Measurements from ENCODE around the gene RNASEH2A.

The RNASEH2A gene

DNA sequence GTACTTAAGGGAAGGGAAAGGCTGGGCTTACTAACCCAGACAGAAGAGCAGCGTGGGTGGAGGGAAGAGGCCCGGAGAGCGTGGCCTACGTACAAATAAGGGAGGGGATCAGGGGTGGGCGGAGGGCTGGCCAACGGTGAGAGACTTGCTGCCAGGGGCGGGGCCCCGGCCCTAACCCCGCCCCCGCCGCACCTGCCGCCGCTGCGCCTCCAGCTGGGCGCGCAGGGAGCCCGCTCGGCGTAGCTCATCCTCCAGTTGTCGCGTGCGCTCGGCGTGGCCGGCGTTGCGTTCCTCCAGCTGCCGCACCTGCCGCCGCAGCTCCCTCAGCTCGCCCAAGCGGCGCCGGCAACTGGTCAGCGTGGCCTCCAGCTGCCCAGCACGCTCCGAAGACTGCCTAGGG is 36.7 kb upstream of the RNASEH2A start:
- Histone ChIP-seq H3K36me3 (replicated peaks; ENCODE audit: low read depth, low read length) (peaks cover 3% of the 10 kb centered on the region), H3K27ac (ENCODE audit: low read length) (no peak overlapping the region), H2AFZ (ENCODE audit: low read depth, low read length) (no peak overlapping the region), H3K27me3 (ENCODE audit: low read depth, low read length) (no peaks in the 10 kb centered on the region), H3K9me3 (ENCODE audit: insufficient read depth, low read length) (no peaks in the 10 kb centered on the region), H3K4me2 (ENCODE audit: low read length) (no peak overlapping the region), H3K4me3 (ENCODE audit: low read length) (no peak overlapping the region), H4K20me1 (ENCODE audit: insufficient read depth, low read length) (no peaks in the 10 kb centered on the region), H3K9ac (ENCODE audit: low read length) (no peak overlapping the region), H3K79me2 (ENCODE audit: low read length) (no peaks in the 10 kb centered on the region), H3K4me1 (ENCODE audit: low read length) (peaks cover 4% of the 10 kb centered on the region; the same call in 1 of the 2 replicates)
- no peak for TF ChIP-seq EZH2phosphoT487 (IDR thresholded peaks at IDR 0.05; ENCODE audit: low read depth)
- TF ChIP-seq, protein P1, sequence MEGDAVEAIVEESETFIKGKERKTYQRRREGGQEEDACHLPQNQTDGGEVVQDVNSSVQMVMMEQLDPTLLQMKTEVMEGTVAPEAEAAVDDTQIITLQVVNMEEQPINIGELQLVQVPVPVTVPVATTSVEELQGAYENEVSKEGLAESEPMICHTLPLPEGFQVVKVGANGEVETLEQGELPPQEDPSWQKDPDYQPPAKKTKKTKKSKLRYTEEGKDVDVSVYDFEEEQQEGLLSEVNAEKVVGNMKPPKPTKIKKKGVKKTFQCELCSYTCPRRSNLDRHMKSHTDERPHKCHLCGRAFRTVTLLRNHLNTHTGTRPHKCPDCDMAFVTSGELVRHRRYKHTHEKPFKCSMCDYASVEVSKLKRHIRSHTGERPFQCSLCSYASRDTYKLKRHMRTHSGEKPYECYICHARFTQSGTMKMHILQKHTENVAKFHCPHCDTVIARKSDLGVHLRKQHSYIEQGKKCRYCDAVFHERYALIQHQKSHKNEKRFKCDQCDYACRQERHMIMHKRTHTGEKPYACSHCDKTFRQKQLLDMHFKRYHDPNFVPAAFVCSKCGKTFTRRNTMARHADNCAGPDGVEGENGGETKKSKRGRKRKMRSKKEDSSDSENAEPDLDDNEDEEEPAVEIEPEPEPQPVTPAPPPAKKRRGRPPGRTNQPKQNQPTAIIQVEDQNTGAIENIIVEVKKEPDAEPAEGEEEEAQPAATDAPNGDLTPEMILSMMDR (IDR thresholded peaks at IDR 0.05; ENCODE audit: low read depth, low read length), result no peak

DNA sequence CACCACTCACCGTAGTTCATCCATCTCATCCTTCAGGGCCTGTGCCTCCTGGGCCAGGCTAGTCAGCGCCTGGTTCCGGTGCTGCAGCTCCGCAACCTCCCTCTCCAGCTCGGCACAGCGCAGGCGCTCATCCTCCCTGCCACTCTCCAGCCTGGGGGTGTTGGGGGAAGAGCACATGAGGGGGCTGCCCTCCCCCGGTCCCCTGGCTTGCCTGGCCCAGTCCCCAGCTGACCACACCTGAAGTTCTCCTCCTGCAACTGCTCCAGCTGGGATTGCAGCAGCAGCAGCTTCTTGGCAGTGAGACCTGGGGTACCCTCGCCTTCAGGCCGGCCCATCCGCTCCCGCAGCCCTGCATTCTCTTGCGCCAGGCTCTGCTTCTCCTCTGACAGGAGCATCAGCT is 35.5 kb upstream of the RNASEH2A start:
- no peak overlapping the region for H2AFZ ChIP-seq (ENCODE audit: low read depth, low read length)

GRCh38 chr19:12772323-12772722 is 34.1 kb upstream of the RNASEH2A start:
- Histone ChIP-seq H3K4me1 (ENCODE audit: low read length) (peaks cover 6% of the 10 kb centered on the region; the same call in 1 of the 2 replicates), H3K9me3 (ENCODE audit: insufficient read depth, low read length) (no peaks in the 10 kb centered on the region), H3K79me2 (ENCODE audit: low read length) (no peaks in the 10 kb centered on the region), H3K9ac (ENCODE audit: low read length) (no peak overlapping the region), H3K27me3 (ENCODE audit: low read depth, low read length) (no peaks in the 10 kb centered on the region), H3K4me2 (ENCODE audit: low read length) (no peak overlapping the region), H4K20me1 (ENCODE audit: insufficient read depth, low read length) (no peaks in the 10 kb centered on the region), H2AFZ (ENCODE audit: low read depth, low read length) (no peak overlapping the region), H3K27ac (ENCODE audit: low read length) (no peak overlapping the region), H3K4me3 (ENCODE audit: low read length) (no peak overlapping the region), H3K36me3 (replicated peaks; ENCODE audit: low read depth, low read length) (peaks cover 3% of the 10 kb centered on the region)
- TF ChIP-seq, protein P1 (IDR thresholded peaks at IDR 0.05; ENCODE audit: low read depth, low read length), result no peak
- no peak for TF ChIP-seq EZH2phosphoT487 (IDR thresholded peaks at IDR 0.05; ENCODE audit: low read depth)

More for the DNA sequence above, 35.5 kb upstream of the RNASEH2A start:
- Histone ChIP-seq H3K9ac (ENCODE audit: low read length) (no peak overlapping the region), H3K9me3 (ENCODE audit: insufficient read depth, low read length) (no peaks in the 10 kb centered on the region), H3K27me3 (ENCODE audit: low read depth, low read length) (no peaks in the 10 kb centered on the region), H3K27ac (ENCODE audit: low read length) (no peak overlapping the region), H3K4me2 (ENCODE audit: low read length) (no peak overlapping the region), H4K20me1 (ENCODE audit: insufficient read depth, low read length) (no peaks in the 10 kb centered on the region), H3K4me3 (ENCODE audit: low read length) (no peak overlapping the region), H3K36me3 (replicated peaks; ENCODE audit: low read depth, low read length) (peaks cover 3% of the 10 kb centered on the region), H3K4me1 (ENCODE audit: low read length) (peaks cover 7% of the 10 kb centered on the region; the same call in 1 of the 2 replicates), H3K79me2 (ENCODE audit: low read length) (no peaks in the 10 kb centered on the region)
- TF ChIP-seq, protein P1 (IDR thresholded peaks at IDR 0.05; ENCODE audit: low read depth, low read length), result no peak
- no peak for TF ChIP-seq EZH2phosphoT487 (IDR thresholded peaks at IDR 0.05; ENCODE audit: low read depth)

DNA sequence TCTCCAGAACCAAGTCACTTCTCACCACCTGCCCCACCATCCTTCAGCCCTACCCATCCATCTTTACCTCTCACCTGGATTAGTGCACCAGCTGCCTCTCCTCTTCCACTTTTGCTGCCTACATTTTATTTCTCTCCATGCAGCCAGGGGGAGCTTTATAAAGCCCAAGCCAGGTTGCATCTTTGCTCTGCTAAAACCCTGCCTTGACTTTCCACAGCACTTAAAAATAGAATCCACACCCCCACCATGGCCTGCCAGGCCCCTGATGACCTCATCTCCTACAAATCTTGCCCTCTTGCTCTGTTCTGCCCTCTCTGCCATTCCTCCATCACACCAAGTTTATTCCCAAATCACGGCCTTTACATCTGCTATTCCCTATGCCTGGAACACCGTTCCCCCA is 32.8 kb upstream of the RNASEH2A start:
- no peak for TF ChIP-seq EZH2phosphoT487 (IDR thresholded peaks at IDR 0.05; ENCODE audit: low read depth)
- TF ChIP-seq, protein P1 (IDR thresholded peaks at IDR 0.05; ENCODE audit: low read depth, low read length), result peak; percentile 41
- Histone ChIP-seq H3K4me3 (ENCODE audit: low read length) (no peak overlapping the region), H3K4me2 (ENCODE audit: low read length) (no peak overlapping the region), H3K27me3 (ENCODE audit: low read depth, low read length) (no peaks in the 10 kb centered on the region), H3K36me3 (replicated peaks; ENCODE audit: low read depth, low read length) (peaks cover 3% of the 10 kb centered on the region), H4K20me1 (ENCODE audit: insufficient read depth, low read length) (no peaks in the 10 kb centered on the region), H2AFZ (ENCODE audit: low read depth, low read length) (no peak overlapping the region), H3K4me1 (ENCODE audit: low read length) (peaks cover 7% of the 10 kb centered on the region; the same call in 1 of the 2 replicates), H3K9me3 (ENCODE audit: insufficient read depth, low read length) (no peaks in the 10 kb centered on the region), H3K27ac (ENCODE audit: low read length) (no peak overlapping the region), H3K9ac (ENCODE audit: low read length) (no peak overlapping the region), H3K79me2 (ENCODE audit: low read length) (0 out of 2 replicates have a peak, but pooled peaks cover 4% of the 10 kb centered on the region)

All from OCI-LY3 (cell line).